ENCODE results near the gene FAF2. TPM values are rescaled to one million over a fixed set of nuclear protein-coding genes. Genes with fewer than 3 reads are reported as not detected.

The FAF2 gene
- total RNA-seq, 1 donor from 2014 or later = 32.3 TPM

DNA sequence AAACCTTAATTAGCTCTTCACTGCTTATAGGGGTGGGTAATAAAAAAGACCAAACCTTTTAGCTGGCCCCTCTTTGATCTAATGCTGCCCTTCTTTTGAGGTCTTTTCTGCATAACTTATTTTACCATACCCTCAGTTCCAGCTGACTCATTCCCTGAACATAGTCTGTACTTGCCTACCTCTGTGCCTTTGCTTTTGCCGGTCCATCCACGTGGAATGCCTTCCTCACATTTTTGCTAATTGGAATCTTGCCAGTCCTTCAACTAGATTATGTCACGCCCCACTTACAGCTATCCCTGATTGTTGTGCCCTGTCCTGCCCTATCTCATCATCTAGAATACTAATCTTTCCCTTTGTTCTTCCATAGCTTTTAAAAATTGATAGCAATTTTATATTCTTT, 44.2 kb downstream of the FAF2 start:
- H3K27me3 ChIP-seq = no peaks in the 10 kb centered on the region
- Mint-ChIP-seq H3K4me3 (no peak overlapping the region), H3K4me1 (no peaks in the 10 kb centered on the region), H3K27me3 (ENCODE audit: insufficient read depth, low read depth) (peaks cover 3% of the 10 kb centered on the region), H3K9me3 (no peaks in the 10 kb centered on the region), H3K36me3 (peaks cover 40% of the 10 kb centered on the region), H3K27ac (no peak overlapping the region)
- H4K20me1 ChIP-seq (ENCODE audit: low read depth) = peaks cover 5% of the 10 kb centered on the region
- H3K4me3 ChIP-seq = no peak overlapping the region
- H3K9me3 ChIP-seq (ENCODE audit: low read depth) = no peaks in the 10 kb centered on the region
- H3K79me2 ChIP-seq (ENCODE audit: low read depth) = no peaks in the 10 kb centered on the region
- DNase-seq (ENCODE audit: low spot score) = no peak
- no peak overlapping the region for H3K9ac ChIP-seq
- peaks cover 27% of the 10 kb centered on the region for H3K36me3 ChIP-seq
- H3K4me1 ChIP-seq = no peaks in the 10 kb centered on the region
- no peaks in the 10 kb centered on the region for H3F3A ChIP-seq (ENCODE audit: low read depth)
- no peak overlapping the region for H2AFZ ChIP-seq (replicated peaks)
- no peak overlapping the region for H3K27ac ChIP-seq
- TF ChIP-seq EZH2phosphoT487 (IDR thresholded peaks at IDR 0.05) (no peak), EZH2 (IDR thresholded peaks at IDR 0.05) (no peak)
- TF ChIP-seq, protein P1, sequence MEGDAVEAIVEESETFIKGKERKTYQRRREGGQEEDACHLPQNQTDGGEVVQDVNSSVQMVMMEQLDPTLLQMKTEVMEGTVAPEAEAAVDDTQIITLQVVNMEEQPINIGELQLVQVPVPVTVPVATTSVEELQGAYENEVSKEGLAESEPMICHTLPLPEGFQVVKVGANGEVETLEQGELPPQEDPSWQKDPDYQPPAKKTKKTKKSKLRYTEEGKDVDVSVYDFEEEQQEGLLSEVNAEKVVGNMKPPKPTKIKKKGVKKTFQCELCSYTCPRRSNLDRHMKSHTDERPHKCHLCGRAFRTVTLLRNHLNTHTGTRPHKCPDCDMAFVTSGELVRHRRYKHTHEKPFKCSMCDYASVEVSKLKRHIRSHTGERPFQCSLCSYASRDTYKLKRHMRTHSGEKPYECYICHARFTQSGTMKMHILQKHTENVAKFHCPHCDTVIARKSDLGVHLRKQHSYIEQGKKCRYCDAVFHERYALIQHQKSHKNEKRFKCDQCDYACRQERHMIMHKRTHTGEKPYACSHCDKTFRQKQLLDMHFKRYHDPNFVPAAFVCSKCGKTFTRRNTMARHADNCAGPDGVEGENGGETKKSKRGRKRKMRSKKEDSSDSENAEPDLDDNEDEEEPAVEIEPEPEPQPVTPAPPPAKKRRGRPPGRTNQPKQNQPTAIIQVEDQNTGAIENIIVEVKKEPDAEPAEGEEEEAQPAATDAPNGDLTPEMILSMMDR (IDR thresholded peaks at IDR 0.05) = no peak
- no peak overlapping the region for H3K4me2 ChIP-seq

DNA sequence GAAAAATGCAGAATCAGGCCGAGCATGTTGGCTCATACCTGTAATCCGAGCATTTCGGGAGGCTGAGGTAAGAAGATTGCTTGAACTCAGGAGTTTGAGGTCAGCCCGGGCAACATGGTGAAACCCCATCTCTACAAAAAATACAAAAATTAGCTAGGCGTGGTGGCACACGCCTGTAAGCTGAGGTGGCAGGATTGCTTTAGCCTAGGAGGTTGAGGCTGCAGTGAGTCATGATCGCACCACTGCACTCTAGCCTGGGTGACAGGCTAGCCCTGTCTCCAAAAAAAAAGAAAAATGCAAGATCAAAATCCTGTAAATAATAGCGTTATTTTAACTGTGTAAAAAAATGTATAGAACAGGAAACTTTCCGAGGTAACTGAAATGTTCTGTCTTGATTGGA, 49.7 kb downstream of the FAF2 start:
- Histone ChIP-seq H4K20me1 (ENCODE audit: low read depth) (no peaks in the 10 kb centered on the region), H3F3A (ENCODE audit: low read depth) (no peaks in the 10 kb centered on the region), H3K4me2 (no peak overlapping the region), H2AFZ (replicated peaks) (no peak overlapping the region), H3K27me3 (no peaks in the 10 kb centered on the region), H3K36me3 (peaks cover 19% of the 10 kb centered on the region), H3K4me3 (no peak overlapping the region), H3K9ac (peak overlapping the region; percentile 4), H3K9me3 (ENCODE audit: low read depth) (no peaks in the 10 kb centered on the region), H3K79me2 (ENCODE audit: low read depth) (no peaks in the 10 kb centered on the region), H3K4me1 (no peaks in the 10 kb centered on the region), H3K27ac (no peak overlapping the region)
- no peaks in the 10 kb centered on the region for H3K4me1 Mint-ChIP-seq
- TF ChIP-seq EZH2phosphoT487 (IDR thresholded peaks at IDR 0.05) = no peak
- TF ChIP-seq, protein P1 (IDR thresholded peaks at IDR 0.05) = no peak
- TF ChIP-seq EZH2 (IDR thresholded peaks at IDR 0.05) = no peak
- H3K9me3 Mint-ChIP-seq = no peaks in the 10 kb centered on the region
- no peak overlapping the region for H3K4me3 Mint-ChIP-seq
- peaks cover 3% of the 10 kb centered on the region for H3K27me3 Mint-ChIP-seq (ENCODE audit: insufficient read depth, low read depth)
- no peak for DNase-seq (ENCODE audit: low spot score)
- H3K27ac Mint-ChIP-seq = no peak overlapping the region
- H3K36me3 Mint-ChIP-seq = peaks cover 34% of the 10 kb centered on the region

DNA sequence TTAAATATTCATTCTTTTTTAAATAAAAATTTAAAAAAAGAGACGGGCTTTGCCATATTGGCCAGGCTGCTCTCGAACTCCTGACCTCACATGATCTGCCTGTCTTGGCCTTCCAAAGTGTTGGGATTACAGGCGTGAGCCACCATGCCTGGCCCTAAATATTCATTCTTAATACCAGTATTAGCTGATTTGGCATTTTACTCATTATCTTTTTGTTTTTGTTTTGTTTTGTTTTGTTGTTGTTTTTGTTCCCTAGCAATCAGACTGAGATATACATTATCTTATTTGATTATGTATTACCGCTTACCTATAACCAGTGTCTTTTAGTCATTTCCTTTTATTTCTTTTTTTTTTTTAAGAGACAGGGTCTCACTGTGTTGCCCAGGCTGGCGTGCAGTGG, 51.1 kb downstream of the FAF2 start:
- Histone ChIP-seq H3K4me2 (no peak overlapping the region), H4K20me1 (ENCODE audit: low read depth) (no peaks in the 10 kb centered on the region), H3K9me3 (ENCODE audit: low read depth) (no peaks in the 10 kb centered on the region), H3K36me3 (peaks cover 19% of the 10 kb centered on the region), H3K9ac (no peak overlapping the region), H3K27me3 (no peaks in the 10 kb centered on the region), H3F3A (ENCODE audit: low read depth) (no peaks in the 10 kb centered on the region), H3K4me1 (no peaks in the 10 kb centered on the region), H3K27ac (no peak overlapping the region), H3K4me3 (no peak overlapping the region), H3K79me2 (ENCODE audit: low read depth) (no peaks in the 10 kb centered on the region), H2AFZ (replicated peaks) (no peak overlapping the region)
- TF ChIP-seq, protein P1 (IDR thresholded peaks at IDR 0.05) = no peak
- no peak for TF ChIP-seq EZH2phosphoT487 (IDR thresholded peaks at IDR 0.05)
- no peak for TF ChIP-seq EZH2 (IDR thresholded peaks at IDR 0.05)
- H3K4me3 Mint-ChIP-seq = no peak overlapping the region
- H3K36me3 Mint-ChIP-seq = peaks cover 33% of the 10 kb centered on the region
- H3K27me3 Mint-ChIP-seq (ENCODE audit: insufficient read depth, low read depth) = peaks cover 2% of the 10 kb centered on the region
- H3K27ac Mint-ChIP-seq = no peak overlapping the region
- no peak for DNase-seq (ENCODE audit: low spot score)
- no peaks in the 10 kb centered on the region for H3K4me1 Mint-ChIP-seq
- no peaks in the 10 kb centered on the region for H3K9me3 Mint-ChIP-seq

All from neural progenitor cell (in vitro differentiated cells).